H9 (cell line): ENCODE measurements around the gene RNF167. TPM values are rescaled to one million over a fixed set of nuclear protein-coding genes. Genes with fewer than 3 reads are reported as not detected.

Experiments used
- DNase-seq: peaks from one replicate; pipeline ENCODE4 v3.0.0-alpha.2; 2017
- H2AFZ ChIP-seq: one replicate; pipeline ENCODE4 v1.6.1; 2013; ENCODE audit warnings: mild to moderate bottlenecking, low read length, control low read depth, moderate library complexity
- H2AK5ac ChIP-seq: 2 replicates; pipeline ENCODE4 v1.6.1; 2013; ENCODE audit warnings: low read length, control low read depth, mixed read lengths; ENCODE audit not compliant: insufficient read length
- H2BK120ac ChIP-seq: one replicate; pipeline ENCODE4 v1.6.1; 2013; ENCODE audit warnings: low read depth, mild to moderate bottlenecking, low read length, control low read depth, inconsistent platforms; ENCODE audit not compliant: poor library complexity, severe bottlenecking
- H2BK12ac ChIP-seq: 2 replicates; pipeline ENCODE4 v1.6.1; 2013; ENCODE audit warnings: low read length, control low read depth, mixed read lengths, low read depth; ENCODE audit not compliant: insufficient read length
- H2BK15ac ChIP-seq: 2 replicates; pipeline ENCODE4 v1.6.1; 2013; ENCODE audit warnings: low read depth, low read length, control low read depth
- H2BK20ac ChIP-seq: one replicate; pipeline ENCODE4 v1.6.1; 2013; ENCODE audit warnings: low read depth, mild to moderate bottlenecking, low read length, control low read depth, inconsistent platforms; ENCODE audit not compliant: poor library complexity, severe bottlenecking
- H2BK5ac ChIP-seq: 2 replicates; pipeline ENCODE4 v1.6.1; 2013; ENCODE audit warnings: low read length, control low read depth, mixed read lengths; ENCODE audit not compliant: insufficient read length
- H3K14ac ChIP-seq: 2 replicates; pipeline ENCODE4 v1.6.1; 2013; ENCODE audit warnings: low read length, control low read depth; ENCODE audit not compliant: insufficient read depth
- H3K18ac ChIP-seq: 2 replicates; pipeline ENCODE4 v1.6.1; 2013; ENCODE audit warnings: low read depth, mild to moderate bottlenecking, mixed read lengths, low read length, control low read depth; ENCODE audit not compliant: insufficient read length
- H3K23ac ChIP-seq: 2 replicates; pipeline ENCODE4 v1.6.1; 2013; ENCODE audit warnings: low read length, control low read depth, mixed read lengths, low read depth; ENCODE audit not compliant: insufficient read length
- H3K23me2 ChIP-seq: 2 replicates; pipeline ENCODE4 v1.6.1; 2013; ENCODE audit warnings: low read depth, mild to moderate bottlenecking, mixed read lengths, low read length, control low read depth; ENCODE audit not compliant: insufficient read length, poor library complexity, severe bottlenecking
- H3K27ac ChIP-seq: 2 replicates; pipeline ENCODE4 v1.5.1; 2013; ENCODE audit warnings: low read length, control low read depth, mixed read lengths, low read depth; ENCODE audit not compliant: insufficient read length
- H3K27me3 ChIP-seq: 2 replicates; pipeline ENCODE4 v1.6.1; 2013; ENCODE audit warnings: low read length, control low read depth, inconsistent platforms; ENCODE audit not compliant: insufficient read depth
- H3K4ac ChIP-seq: 2 replicates; pipeline ENCODE4 v1.6.1; 2013; ENCODE audit warnings: low read depth, mild to moderate bottlenecking, control low read depth, inconsistent platforms, low read length, moderate library complexity
- H3K4me1 ChIP-seq: 2 replicates; pipeline ENCODE4 v1.6.1; 2013; ENCODE audit warnings: low read length, control low read depth, inconsistent platforms; ENCODE audit not compliant: insufficient read depth
- H3K4me2 ChIP-seq: 2 replicates; pipeline ENCODE4 v1.6.1; 2013; ENCODE audit warnings: low read length, control low read depth, mixed read lengths; ENCODE audit not compliant: insufficient read length, insufficient read depth
- H3K56ac ChIP-seq: 2 replicates; pipeline ENCODE4 v1.6.1; 2013; ENCODE audit warnings: low read depth, mild to moderate bottlenecking, mixed read lengths, low read length, control low read depth; ENCODE audit not compliant: insufficient read length
- H3K79me1 ChIP-seq: 2 replicates; pipeline ENCODE4 v1.6.1; 2013; ENCODE audit warnings: low read depth, mild to moderate bottlenecking, moderate library complexity, low read length, control low read depth, inconsistent platforms; ENCODE audit not compliant: insufficient read depth, poor library complexity, severe bottlenecking
- H3K79me2 ChIP-seq: 2 replicates; pipeline ENCODE4 v1.6.1; 2013; ENCODE audit warnings: low read length, control low read depth, inconsistent platforms; ENCODE audit not compliant: insufficient read depth
- H3K9ac ChIP-seq: 2 replicates; pipeline ENCODE4 v1.6.1; 2013; ENCODE audit warnings: low read length, control low read depth, mixed read lengths; ENCODE audit not compliant: insufficient read length; ENCODE audit errors: extremely low read depth
- H3K9me3 ChIP-seq: one replicate; pipeline ENCODE4 v1.6.1; 2013; ENCODE audit warnings: low read depth, low read length, inconsistent platforms; ENCODE audit not compliant: control insufficient read depth
- H3T11ph ChIP-seq: one replicate; pipeline ENCODE4 v1.6.1; 2013; ENCODE audit warnings: mild to moderate bottlenecking, low read length, control low read depth, inconsistent platforms
- H4K20me1 ChIP-seq: one replicate; pipeline ENCODE4 v1.6.1; 2013; ENCODE audit not compliant: control insufficient read depth, insufficient read length, insufficient read depth
- H4K5ac ChIP-seq: 2 replicates; pipeline ENCODE4 v1.6.1; 2013; ENCODE audit warnings: low read depth, mild to moderate bottlenecking, mixed read lengths, low read length, control low read depth; ENCODE audit not compliant: insufficient read length
- H4K8ac ChIP-seq: replicated peaks from 2 replicates; pipeline ENCODE4 v1.6.1; 2013; ENCODE audit warnings: low read length, control low read depth, mixed read lengths, low read depth; ENCODE audit not compliant: insufficient read length
- H4K91ac ChIP-seq: 2 replicates; pipeline ENCODE4 v1.6.1; 2013; ENCODE audit warnings: low read depth, mild to moderate bottlenecking, moderate library complexity, mixed read lengths, low read length, control low read depth; ENCODE audit not compliant: insufficient read length
- H3K27ac Mint-ChIP-seq, 3 experiments: 2 replicates in 2 of 3; 3 replicates in 1 of 3; pipeline ENCODE4 v1.8.0; 2020 to 2021; ENCODE audit warnings: mixed read lengths in 3 of 3, mild to moderate bottlenecking in 1 of 3, moderate library complexity in 1 of 3
- H3K27me3 Mint-ChIP-seq: 2 replicates; pipeline ENCODE4 v1.8.0; 2021; ENCODE audit warnings: low read depth, mild to moderate bottlenecking, moderate library complexity, mixed read lengths
- H3K36me3 Mint-ChIP-seq, 3 experiments: 2 replicates in 2 of 3; 3 replicates in 1 of 3; pipeline ENCODE4 v1.8.0; 2020 to 2021; ENCODE audit warnings: low read depth in 3 of 3, mixed read lengths in 3 of 3; ENCODE audit not compliant: insufficient read depth in 1 of 3
- H3K4me1 Mint-ChIP-seq, 2 experiments: 2 replicates each; pipeline ENCODE4 v1.8.0; 2020; ENCODE audit warnings: mixed read lengths in 2 of 2
- H3K4me3 Mint-ChIP-seq, 2 experiments: 2 replicates in 1 of 2; 3 replicates in 1 of 2; pipeline ENCODE4 v1.8.0; 2020 to 2021; ENCODE audit warnings: mild to moderate bottlenecking in 2 of 2, mixed read lengths in 2 of 2, moderate library complexity in 1 of 2
- H3K9me3 Mint-ChIP-seq, 2 experiments: 2 replicates in 1 of 2; 3 replicates in 1 of 2; pipeline ENCODE4 v1.8.0; 2020; ENCODE audit warnings: mild to moderate bottlenecking in 2 of 2, mixed read lengths in 2 of 2, moderate library complexity in 1 of 2
- WGBS: extraction: QIAGEN DNeasy Blood & Tissue Kit; methylation state at CpG from one replicate; pipeline ENCODE4 v1.1.7; 2013; ENCODE audit warnings: missing lambda C conversion rate, low lambda C conversion rate, mixed read lengths; ENCODE audit not compliant: insufficient read length; ENCODE audit errors: extremely low coverage; 5-methylcytosine and 5-hydroxymethylcytosine counted together
- total RNA-seq: library from RNA; stranded (reverse); gene quantifications from 2 replicates; pipeline ENCODE4 v1.2.1, GENCODE V29; 2021
- TF ChIP-seq, protein P1 (sequence below): fragments of 200-600 bp; sonication (generic); conservative IDR thresholded peaks from 3 replicates; pipeline ENCODE4 v1.8.0; 2021; ENCODE audit warnings: antibody characterized with exemption, mild to moderate bottlenecking

The RNF167 gene
- total RNA-seq, 1 experiment from 2014 or later, result 134 TPM

DNA sequence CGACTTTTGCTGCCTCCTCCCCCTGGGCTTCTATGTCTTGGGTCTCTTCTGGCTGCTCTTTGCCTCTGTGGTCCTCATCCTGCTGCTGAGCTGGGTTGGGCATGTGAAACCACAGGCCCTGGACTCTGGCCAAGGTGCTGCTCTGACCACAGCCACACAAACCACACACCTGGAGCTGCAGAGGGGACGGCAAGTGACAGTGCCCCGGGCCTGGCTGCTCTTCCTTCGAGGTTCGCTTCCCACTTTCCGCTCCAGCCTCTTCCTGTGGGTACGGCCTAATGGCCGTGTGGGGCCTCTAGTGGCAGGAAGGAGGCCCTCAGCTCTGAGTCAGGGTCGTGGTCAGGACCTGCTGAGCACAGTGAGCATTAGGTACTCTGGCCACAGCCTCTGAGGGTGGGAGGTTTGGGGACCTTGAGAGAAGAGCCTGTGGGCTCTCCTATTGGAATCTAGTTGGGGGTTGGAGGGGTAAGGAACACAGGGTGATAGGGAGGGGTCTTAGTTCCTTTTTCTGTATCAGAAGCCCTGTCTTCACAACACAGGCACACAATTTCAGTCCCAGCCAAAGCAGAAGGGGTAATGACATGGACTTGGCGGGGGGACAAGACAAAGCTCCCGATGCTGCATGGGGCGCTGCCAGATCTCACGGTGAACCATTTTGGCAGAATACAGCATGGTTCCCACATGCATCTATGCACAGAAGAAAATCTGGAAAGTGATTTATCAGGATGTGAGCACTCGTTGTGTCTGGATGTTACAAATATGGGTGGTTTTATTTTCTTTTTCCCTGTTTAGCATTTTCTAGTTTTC lies 5.7 kb upstream of the RNF167 start:
- Histone ChIP-seq H3K23me2 (peaks cover 8% of the 10 kb centered on the region), H3K27ac (no peak overlapping the region), H3T11ph (no peak overlapping the region), H3K14ac (no peak overlapping the region), H2BK12ac (no peak overlapping the region), H4K8ac (no peak overlapping the region), H3K4ac (no peak overlapping the region), H3K4me1 (no peaks in the 10 kb centered on the region), H3K56ac (no peak overlapping the region), H2AK5ac (no peak overlapping the region), H3K27me3 (no peaks in the 10 kb centered on the region), H2AFZ (no peak overlapping the region), H2BK120ac (no peak overlapping the region), H2BK15ac (no peak overlapping the region), H4K5ac (no peak overlapping the region), H3K4me2 (no peak overlapping the region), H3K9me3 (no peaks in the 10 kb centered on the region), H3K9ac (no peak overlapping the region), H3K79me2 (peaks cover 4% of the 10 kb centered on the region; the same call in 1 of the 2 replicates), H4K20me1 (peaks cover 7% of the 10 kb centered on the region), H3K23ac (no peak overlapping the region), H2BK5ac (no peak overlapping the region), H3K79me1 (peaks cover 5% of the 10 kb centered on the region), H4K91ac (no peak overlapping the region), H2BK20ac (no peak overlapping the region), H3K18ac (no peak overlapping the region)
- H3K4me3 Mint-ChIP-seq, result no peak overlapping the region
- DNase-seq, result peak; percentile 81
- H3K27me3 Mint-ChIP-seq, result no peaks in the 10 kb centered on the region; the same call in 1 of the 2 replicates
- peak overlapping the region in 2 of 3 experiments; percentile 14 to 78; a peak in 3 of 7 replicates for H3K27ac Mint-ChIP-seq
- H3K36me3 Mint-ChIP-seq, result peaks cover 19 to 53% (median 25%) of the 10 kb centered on the region in 3 experiments
- TF ChIP-seq, protein P1, sequence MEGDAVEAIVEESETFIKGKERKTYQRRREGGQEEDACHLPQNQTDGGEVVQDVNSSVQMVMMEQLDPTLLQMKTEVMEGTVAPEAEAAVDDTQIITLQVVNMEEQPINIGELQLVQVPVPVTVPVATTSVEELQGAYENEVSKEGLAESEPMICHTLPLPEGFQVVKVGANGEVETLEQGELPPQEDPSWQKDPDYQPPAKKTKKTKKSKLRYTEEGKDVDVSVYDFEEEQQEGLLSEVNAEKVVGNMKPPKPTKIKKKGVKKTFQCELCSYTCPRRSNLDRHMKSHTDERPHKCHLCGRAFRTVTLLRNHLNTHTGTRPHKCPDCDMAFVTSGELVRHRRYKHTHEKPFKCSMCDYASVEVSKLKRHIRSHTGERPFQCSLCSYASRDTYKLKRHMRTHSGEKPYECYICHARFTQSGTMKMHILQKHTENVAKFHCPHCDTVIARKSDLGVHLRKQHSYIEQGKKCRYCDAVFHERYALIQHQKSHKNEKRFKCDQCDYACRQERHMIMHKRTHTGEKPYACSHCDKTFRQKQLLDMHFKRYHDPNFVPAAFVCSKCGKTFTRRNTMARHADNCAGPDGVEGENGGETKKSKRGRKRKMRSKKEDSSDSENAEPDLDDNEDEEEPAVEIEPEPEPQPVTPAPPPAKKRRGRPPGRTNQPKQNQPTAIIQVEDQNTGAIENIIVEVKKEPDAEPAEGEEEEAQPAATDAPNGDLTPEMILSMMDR, result peak; percentile 50
- H3K9me3 Mint-ChIP-seq, result no peaks in the 10 kb centered on the region; a peak in 1 of 5 replicates
- no CpG with 5 or more reads among the region's 14 CpGs for WGBS
- H3K4me1 Mint-ChIP-seq, result peaks cover 28 to 29% of the 10 kb centered on the region in 2 experiments
